Gastroesophageal sphincter (tissue), 3 donors: ENCODE measurements around the gene LCE3E.

Experiments
- POLR2A ChIP-seq, 2 donors: fragments of 450-650 bp; IDR thresholded peaks; one replicate each; pipeline ENCODE4 v1.6.1; 2017; ENCODE audit warnings: antibody characterized with exemption in 2 of 2, mild to moderate bottlenecking in 2 of 2, moderate library complexity in 1 of 2
- POLR2AphosphoS5 ChIP-seq: sonication (generic); formaldehyde crosslinking; IDR thresholded peaks from one replicate; pipeline ENCODE4 v1.6.1; 2017; ENCODE audit warnings: antibody characterized with exemption
- TF ChIP-seq, protein P1 (sequence below), 4 experiments: fragments of 200-600 bp in 2 of 4; fragments of 450-650 bp in 2 of 4; sonication (generic) in 1 of 4; IDR thresholded peaks; one replicate each; pipeline ENCODE4 v1.5.1; 2017 to 2019; ENCODE audit warnings: antibody characterized with exemption in 4 of 4, mild to moderate bottlenecking in 2 of 4, moderate library complexity in 2 of 4

GRCh38 chr1:152537496-152537895 is 29.1 kb downstream of the LCE3E start:
- TF ChIP-seq POLR2A (IDR thresholded peaks at IDR 0.05) (no peak), POLR2AphosphoS5 (no peak)
- TF ChIP-seq, protein P1, sequence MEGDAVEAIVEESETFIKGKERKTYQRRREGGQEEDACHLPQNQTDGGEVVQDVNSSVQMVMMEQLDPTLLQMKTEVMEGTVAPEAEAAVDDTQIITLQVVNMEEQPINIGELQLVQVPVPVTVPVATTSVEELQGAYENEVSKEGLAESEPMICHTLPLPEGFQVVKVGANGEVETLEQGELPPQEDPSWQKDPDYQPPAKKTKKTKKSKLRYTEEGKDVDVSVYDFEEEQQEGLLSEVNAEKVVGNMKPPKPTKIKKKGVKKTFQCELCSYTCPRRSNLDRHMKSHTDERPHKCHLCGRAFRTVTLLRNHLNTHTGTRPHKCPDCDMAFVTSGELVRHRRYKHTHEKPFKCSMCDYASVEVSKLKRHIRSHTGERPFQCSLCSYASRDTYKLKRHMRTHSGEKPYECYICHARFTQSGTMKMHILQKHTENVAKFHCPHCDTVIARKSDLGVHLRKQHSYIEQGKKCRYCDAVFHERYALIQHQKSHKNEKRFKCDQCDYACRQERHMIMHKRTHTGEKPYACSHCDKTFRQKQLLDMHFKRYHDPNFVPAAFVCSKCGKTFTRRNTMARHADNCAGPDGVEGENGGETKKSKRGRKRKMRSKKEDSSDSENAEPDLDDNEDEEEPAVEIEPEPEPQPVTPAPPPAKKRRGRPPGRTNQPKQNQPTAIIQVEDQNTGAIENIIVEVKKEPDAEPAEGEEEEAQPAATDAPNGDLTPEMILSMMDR (IDR thresholded peaks at IDR 0.05): no peak
